Stromal cell of bone marrow (primary cell): ENCODE measurements around the gene TAS2R40.
A peak's percentile ranks its signal among the peaks of the same experiment; 100 is the strongest.

Experiments used
- DNase-seq: peaks from one replicate; pipeline ENCODE4 v3.0.0-alpha.2; 2012; ENCODE audit warnings: low read depth

Gene TAS2R40

GRCh38 chr7:143225047-143225446 is 3.2 kb downstream of the TAS2R40 start:
- DNase-seq = no peak

GRCh38 chr7:143227806-143228205 is 6.0 kb downstream of the TAS2R40 start:
- no peak for DNase-seq

DNA sequence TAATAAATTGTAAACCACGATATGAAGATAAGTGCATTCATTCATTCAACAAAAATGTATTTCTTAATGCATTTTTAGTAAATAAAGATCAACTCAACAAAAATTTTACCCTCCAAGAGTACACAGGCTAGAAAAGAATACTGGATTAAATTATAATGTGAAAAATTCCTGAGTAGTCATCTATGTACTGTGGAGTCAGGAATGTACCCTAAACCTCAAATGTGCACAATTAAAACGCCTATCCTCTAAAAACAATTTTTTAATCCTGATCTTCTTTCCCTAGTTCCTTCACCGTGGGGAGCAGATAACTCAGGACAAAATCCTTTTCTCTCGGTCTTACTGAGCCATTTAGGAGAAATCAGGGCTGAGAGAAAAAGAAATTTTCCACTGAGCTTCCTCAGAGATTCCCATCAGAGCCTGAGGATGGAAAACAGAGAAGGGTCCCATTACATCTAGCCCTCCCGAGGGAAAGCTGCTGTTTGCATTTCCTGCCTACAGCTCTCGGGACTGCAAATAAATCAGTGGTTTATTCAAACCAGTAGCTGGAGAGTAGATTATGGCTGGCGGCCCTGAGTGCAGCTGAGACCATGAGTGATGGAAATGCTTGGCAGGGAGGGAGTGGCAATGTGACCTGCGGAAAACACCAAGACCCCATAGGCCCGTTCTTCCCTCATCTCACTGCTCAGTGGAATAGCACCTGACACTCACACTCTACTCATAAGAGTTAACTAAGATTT is 7.4 kb downstream of the TAS2R40 start:
- DNase-seq = no peak

DNA sequence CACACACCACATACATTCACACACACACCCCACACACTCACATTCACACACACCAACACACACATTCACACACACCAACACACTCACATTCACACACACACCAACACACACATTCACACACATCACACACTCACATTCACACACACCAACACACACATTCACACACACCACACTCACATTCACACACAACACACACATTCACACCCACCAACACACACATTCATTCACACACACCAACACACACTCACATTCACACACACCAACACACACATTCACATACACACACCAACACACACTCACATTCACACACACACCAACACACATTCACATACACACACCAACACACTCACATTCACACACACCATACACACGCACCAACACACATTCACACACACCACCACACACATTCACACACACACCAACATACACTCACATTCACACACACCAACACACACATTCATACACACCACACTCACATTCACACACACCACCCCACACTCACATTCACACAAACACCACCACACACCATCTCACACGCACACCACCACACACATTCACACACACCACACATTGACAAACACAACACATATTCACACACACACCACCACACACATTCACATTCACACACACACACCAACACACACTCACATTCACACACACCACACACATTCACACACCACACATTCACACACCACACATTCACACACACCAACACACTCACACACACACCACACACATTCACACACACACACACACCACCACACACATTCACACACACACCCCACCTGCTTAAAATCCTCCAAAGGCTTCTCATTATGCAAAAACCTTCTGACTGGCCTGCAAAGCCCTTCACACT is 9.0 kb downstream of the TAS2R40 start:
- DNase-seq = no peak

DNA sequence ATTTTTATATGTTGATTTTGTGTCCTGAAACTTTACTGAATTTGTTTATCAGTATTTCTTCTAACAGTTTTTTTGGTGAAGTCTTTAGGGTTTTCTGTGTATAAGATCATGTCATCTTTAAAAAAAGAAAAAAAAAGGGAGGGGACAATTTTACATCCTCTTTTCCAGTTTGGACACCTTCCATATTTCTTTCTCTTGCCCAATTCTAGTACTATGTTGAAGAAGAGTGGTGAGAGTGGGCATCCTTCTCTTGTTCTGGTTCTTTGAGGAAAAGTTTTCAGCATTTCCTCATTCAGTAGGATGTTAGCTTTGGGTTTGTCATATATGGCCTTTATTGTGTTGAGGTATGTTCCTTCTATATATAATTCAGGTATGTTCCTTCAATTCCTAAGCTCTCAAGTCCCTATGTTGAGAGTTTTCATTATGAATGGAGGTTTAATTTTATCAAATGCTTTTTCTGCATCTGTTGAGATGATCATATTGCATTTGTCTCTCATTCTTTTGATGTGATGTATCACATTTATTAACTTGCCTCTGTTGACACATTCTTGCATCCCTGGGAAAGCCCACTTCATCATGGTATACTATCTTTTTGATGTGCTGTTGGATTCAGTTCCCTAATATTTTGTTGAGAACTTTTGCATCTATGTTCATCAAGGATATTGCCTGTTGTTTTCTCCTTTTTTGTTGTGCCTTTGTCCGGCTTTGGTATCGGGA is 12.1 kb downstream of the TAS2R40 start:
- no peak for DNase-seq

- DNase-seq = no peak
Measured at GRCh38 chr7:143234533-143234875, 12.7 kb downstream of the TAS2R40 start.

DNA sequence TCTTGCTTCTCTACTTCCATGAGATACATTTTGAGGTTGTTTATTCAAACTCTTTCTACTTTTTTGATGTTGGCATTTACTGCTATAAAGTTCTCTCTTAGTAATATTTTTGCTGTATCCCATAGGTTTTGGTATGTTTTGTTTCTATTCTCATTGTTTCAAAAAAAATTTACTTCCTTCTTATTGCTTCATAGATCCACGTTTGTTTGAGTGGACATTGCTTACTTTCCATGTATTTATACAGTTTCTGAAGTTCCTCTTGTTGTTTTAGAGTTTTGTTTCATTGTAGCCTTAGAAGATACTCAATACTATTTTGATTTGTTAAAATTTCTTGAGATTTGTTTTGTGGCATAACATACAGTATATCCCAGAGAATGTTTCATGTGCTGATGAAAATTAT is 13.7 kb downstream of the TAS2R40 start:
- DNase-seq = no peak

DNA sequence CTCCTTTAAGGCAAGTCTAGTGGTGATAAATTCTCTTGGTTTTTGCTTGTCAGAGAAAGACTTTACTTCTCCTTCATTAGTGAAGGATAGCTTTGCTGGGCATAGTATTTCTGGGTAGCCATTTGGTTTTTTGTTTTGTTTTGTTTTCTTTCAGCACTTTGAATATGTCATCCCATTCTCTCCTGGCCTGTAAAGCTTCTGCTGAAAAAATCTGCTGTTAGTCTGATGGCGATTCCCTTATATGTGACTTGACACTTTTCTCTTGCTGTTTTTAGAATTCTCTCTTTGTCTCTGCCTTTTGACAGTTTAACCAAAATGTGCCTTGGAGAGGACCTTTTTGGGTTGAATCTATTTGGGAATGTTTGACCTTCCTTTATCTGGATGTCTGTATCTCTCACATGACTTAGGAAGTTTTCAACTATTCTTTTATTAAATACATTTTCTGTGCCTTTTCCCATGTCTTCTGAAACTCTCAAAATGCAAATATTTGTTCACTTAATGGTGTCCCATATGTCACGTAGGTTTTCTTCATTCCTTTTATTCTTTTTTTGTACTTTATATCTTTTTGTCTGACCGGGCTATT is 14.7 kb downstream of the TAS2R40 start:
- DNase-seq = no peak

- no peak for DNase-seq
Measured at GRCh38 chr7:143237366-143237765, 15.5 kb downstream of the TAS2R40 start.

GRCh38 chr7:143238289-143238980 is 16.6 kb downstream of the TAS2R40 start:
- DNase-seq = no peak

DNA sequence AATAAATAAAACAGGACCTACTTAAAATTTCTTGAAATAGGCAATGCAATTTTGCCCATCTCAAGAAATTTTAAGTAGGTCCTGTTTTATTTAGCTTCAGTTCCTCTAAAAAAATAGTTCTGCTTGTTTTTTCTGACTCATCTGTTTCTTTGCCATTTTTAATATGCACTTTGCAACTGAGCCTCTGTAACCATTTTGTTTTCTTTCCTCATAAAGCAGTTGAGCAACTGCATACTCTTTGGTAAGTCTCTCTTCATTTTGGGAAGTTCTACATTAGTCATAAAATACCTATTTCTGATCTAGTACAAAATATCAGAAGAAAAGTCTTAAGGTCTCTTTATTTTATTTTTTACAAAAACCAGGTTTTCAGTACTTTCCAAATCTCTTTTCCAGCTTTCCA is 18.0 kb downstream of the TAS2R40 start:
- DNase-seq = peak; percentile 60

DNA sequence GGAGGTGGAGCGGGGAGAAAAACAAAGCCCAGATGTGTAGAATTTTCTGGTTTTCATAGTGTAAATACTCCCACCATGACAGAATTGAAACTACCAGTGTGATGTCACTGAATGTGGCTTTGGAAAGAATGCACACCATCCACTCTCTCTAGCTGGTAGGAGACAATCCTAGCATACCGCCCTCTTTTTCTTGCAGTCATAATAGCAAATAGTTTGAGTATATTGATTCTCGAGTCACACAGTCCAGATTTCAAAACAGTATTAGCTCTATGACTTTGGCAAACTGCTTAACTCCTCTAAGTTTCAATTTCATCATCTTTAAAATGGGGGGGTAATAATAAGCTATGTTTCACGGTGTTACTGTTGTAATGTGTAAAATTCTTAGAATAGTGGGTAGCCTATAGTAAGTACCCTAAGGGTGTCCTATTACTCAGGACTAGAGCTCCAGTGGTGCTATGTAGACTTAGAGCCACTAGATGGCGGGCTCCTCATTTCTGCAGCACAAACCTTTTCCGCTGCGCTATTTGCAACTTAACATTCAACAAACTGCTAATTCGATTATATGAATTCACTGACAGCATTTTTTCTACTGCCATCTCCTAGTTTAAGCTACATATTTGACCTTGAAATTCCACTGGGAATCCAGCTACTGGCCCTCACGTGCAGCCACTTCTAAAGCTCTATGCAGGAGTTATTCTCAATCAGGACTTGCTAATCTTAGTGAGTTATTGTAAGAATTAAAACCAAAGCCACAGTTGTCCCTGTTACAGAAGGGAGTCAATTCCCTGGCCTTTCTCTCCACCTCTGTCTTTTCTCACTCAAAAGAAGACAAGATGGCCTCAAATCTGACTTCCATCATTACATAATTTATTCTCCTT is 18.7 kb downstream of the TAS2R40 start:
- DNase-seq = peak; percentile 65

GRCh38 chr7:143242306-143242705 is 20.5 kb downstream of the TAS2R40 start:
- DNase-seq = no peak

DNA sequence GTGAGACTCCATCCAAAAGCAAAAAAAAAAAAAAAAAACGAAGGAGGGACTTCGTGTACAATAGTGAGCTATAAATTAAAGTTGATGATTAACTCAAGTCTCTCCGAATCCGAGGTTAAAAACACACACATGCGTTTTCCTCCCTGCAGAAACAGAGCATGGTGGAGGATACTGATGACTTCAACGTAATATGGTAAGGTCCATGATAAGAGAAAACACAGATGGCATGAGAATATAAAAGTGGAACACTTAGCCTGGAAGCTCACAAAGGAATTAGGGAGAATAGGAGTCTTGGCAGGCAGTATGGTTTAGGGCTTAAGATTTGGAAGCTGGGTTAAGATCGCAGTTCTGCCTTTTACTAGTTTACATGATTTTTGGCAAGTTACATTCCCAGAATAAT is 21.3 kb downstream of the TAS2R40 start:
- DNase-seq = no peak

DNA sequence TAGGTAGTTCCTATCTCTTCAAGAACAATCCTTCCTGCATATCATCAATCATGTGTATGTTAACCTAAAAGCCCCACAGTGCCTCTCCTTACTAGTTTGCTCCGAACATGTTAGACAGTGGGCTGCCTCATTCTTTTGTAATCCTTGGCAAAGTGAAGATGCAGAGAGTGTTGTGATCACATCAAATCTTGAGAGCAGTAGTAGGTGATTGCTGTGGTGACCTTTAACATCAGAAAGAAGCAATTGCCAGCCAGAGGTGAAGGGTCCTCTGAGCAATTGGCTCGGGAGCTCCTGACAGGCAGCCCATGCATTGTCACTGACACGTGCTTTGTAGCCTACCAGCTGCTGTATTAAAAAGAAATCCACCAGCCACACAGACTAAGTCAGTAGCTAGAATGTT is 21.8 kb downstream of the TAS2R40 start:
- no peak for DNase-seq

GRCh38 chr7:143244321-143244720 is 22.5 kb downstream of the TAS2R40 start:
- no peak for DNase-seq

DNA sequence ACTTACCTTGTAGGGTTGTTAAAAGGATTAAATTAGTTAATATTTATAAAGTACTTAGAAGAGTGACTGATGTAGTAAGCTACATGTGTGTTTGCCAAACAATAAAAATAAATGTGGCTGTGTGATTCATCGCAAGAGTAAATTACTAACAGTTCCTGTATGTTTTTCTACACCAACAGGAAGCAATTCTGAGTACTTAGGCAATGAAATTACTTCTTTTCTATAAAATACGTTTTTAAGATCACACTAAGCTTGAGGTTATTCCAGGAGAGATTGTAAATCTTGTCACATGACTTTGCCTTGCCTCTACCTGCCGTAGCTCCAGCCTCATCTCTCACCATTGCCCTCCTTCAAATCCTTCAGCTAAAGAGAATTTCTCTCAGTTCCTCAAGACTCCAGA is 23.3 kb downstream of the TAS2R40 start:
- peak; percentile 35 for DNase-seq

GRCh38 chr7:143247372-143247771 is 25.5 kb downstream of the TAS2R40 start:
- no peak for DNase-seq

DNA sequence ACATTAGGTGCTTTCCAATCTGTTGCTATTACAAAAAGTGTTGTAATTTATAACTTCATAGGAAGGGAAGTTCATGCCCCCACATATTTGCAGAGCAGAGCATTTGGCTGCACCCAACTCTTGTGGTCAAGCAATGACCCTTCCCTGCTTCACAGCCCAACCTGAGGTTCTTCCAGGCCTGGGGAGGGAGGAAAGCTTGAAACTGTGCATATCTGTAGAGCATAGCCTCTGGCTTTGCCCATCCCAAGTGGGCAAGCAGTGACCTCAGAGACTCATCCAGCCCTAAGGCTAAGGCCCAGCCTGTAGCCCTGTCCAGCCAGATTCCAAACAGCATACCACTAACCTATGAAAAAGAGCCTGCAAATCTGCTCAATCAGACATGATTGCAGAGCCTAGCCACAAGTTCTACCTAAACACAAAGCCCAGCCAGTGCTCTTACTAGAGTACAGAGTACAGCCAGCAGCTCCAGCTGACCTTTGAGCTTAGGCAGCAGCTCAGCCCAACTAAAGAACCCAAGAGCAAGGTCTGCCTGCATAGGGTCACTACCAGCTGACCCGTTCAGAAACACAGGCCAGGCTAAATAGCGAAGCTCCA is 27.0 kb downstream of the TAS2R40 start:
- DNase-seq = no peak

DNA sequence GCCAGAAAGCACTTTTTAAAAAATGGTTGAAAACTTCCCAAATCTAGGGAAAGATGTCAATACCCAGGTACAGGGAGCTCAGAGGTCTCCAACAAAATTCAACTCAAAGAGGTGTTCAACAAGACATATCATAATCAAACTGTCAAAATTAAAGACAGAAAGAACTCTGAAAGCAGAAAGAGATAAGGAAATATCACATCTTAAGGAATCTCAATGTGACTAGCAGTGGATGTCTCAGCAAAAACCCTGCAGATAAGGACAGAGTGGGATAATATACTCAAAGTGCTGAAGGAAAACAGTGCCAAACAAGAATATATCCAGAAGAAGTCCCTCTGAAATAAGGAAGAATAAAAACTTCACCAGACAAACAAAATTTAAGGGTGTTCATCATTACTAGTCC is 28.4 kb downstream of the TAS2R40 start:
- DNase-seq = no peak

- DNase-seq = no peak
Measured at GRCh38 chr7:143250822-143251221, 29.0 kb downstream of the TAS2R40 start.
